WTC11 (cell line): ENCODE results near the gene CDC37L1. TPM values are rescaled to one million over a fixed set of nuclear protein-coding genes. Genes with fewer than 3 reads are reported as not detected.

Source experiments
- AR ChIP-seq: fragments of 250-450 bp; sonication (Bioruptor Pico); IDR thresholded peaks from 2 replicates; pipeline ENCODE4 v1.9.0; 2021; ENCODE audit warnings: mild to moderate bottlenecking
- ATF1 ChIP-seq: sonication (generic); formaldehyde crosslinking; IDR thresholded peaks from 2 replicates; pipeline ENCODE4 v1.8.1; 2023; ENCODE audit warnings: mild to moderate bottlenecking, moderate library complexity, missing genetic modification reagents
- ETV6 ChIP-seq: sonication (generic); formaldehyde crosslinking; IDR thresholded peaks from 2 replicates; pipeline ENCODE4 v1.8.1; 2022; ENCODE audit warnings: mild to moderate bottlenecking, missing genetic modification reagents
- FOXK1 ChIP-seq: sonication (generic); formaldehyde crosslinking; IDR thresholded peaks from 2 replicates; pipeline ENCODE4 v1.8.0; 2022; ENCODE audit warnings: mild to moderate bottlenecking, moderate library complexity, missing genetic modification reagents
- FOXP1 ChIP-seq: sonication (generic); formaldehyde crosslinking; IDR thresholded peaks from 2 replicates; pipeline ENCODE4 v1.8.0; 2022; ENCODE audit warnings: missing genetic modification reagents, mild to moderate bottlenecking, moderate library complexity, borderline replicate concordance
- GABPB1 ChIP-seq: sonication (generic); formaldehyde crosslinking; IDR thresholded peaks from 2 replicates; pipeline ENCODE4 v1.8.1; 2023; ENCODE audit warnings: mild to moderate bottlenecking, missing genetic modification reagents
- HMGA2 ChIP-seq: fragments of 250-450 bp; sonication (Bioruptor Pico); IDR thresholded peaks from 2 replicates; pipeline ENCODE4 v1.4.0; 2021; ENCODE audit warnings: mild to moderate bottlenecking, moderate library complexity
- HMGXB4 ChIP-seq: sonication (generic); formaldehyde crosslinking; IDR thresholded peaks from 2 replicates; pipeline ENCODE4 v1.8.1; 2023; ENCODE audit warnings: mild to moderate bottlenecking, moderate library complexity, missing genetic modification reagents
- IRF2 ChIP-seq: sonication (generic); formaldehyde crosslinking; IDR thresholded peaks from 2 replicates; pipeline ENCODE4 v1.8.0; 2022; ENCODE audit warnings: low read depth, missing genetic modification reagents, borderline replicate concordance
- MAX ChIP-seq: sonication (generic); formaldehyde crosslinking; IDR thresholded peaks from 2 replicates; pipeline ENCODE4 v1.8.0; 2022; ENCODE audit warnings: mild to moderate bottlenecking, missing genetic modification reagents
- MYBL2 ChIP-seq: sonication (generic); formaldehyde crosslinking; IDR thresholded peaks from 2 replicates; pipeline ENCODE4 v1.8.1; 2023; ENCODE audit warnings: mild to moderate bottlenecking, moderate library complexity, missing genetic modification reagents
- SP1 ChIP-seq: sonication (generic); formaldehyde crosslinking; conservative IDR thresholded peaks from 2 replicates; pipeline ENCODE4 v1.8.1; 2022; ENCODE audit warnings: missing genetic modification reagents
- TEAD4 ChIP-seq: sonication (generic); formaldehyde crosslinking; IDR thresholded peaks from 2 replicates; pipeline ENCODE4 v1.8.0; 2022; ENCODE audit warnings: mild to moderate bottlenecking, missing genetic modification reagents
- USF2 ChIP-seq: sonication (generic); formaldehyde crosslinking; IDR thresholded peaks from 2 replicates; pipeline ENCODE4 v1.8.1; 2023; ENCODE audit warnings: mild to moderate bottlenecking, missing genetic modification reagents, moderate library complexity
- ZNF281 ChIP-seq: sonication (generic); formaldehyde crosslinking; IDR thresholded peaks from 2 replicates; pipeline ENCODE4 v1.8.0; 2023; ENCODE audit warnings: mild to moderate bottlenecking, missing genetic modification reagents
- ZNF512 ChIP-seq: sonication (generic); formaldehyde crosslinking; IDR thresholded peaks from 2 replicates; pipeline ENCODE4 v1.8.1; 2022; ENCODE audit warnings: missing genetic modification reagents, borderline replicate concordance
- total RNA-seq: library from RNA; stranded (reverse); gene quantifications from 3 replicates; pipeline ENCODE4 v1.2.3, GENCODE V29; 2021

CDC37L1 gene
- total RNA-seq, 1 experiment from 2014 or later, result 20.1 TPM

GRCh38 chr9:4679268-4680172 is at the start of gene CDC37L1 (continued):
- TF ChIP-seq HMGXB4 (CRISPR knock-in tag) (peak; percentile 92; the same call in 1 of the 2 replicates), GABPB1 (CRISPR knock-in tag) (peak; percentile 87), IRF2 (CRISPR knock-in tag) (no peak), MAX (CRISPR knock-in tag) (peak; percentile 82; the same call in 1 of the 2 replicates), ZNF512 (CRISPR knock-in tag) (no peak; the same call in 1 of the 2 replicates), AR (CRISPR knock-in tag) (0 out of 2 replicates have a peak, but pooled peaks have one; percentile 64), TEAD4 (CRISPR knock-in tag) (peak; percentile 67), ZNF281 (CRISPR knock-in tag) (peak; percentile 72; the same call in 1 of the 2 replicates), FOXK1 (CRISPR knock-in tag) (peak; percentile 91), MYBL2 (CRISPR knock-in tag) (peak; percentile 90), USF2 (CRISPR knock-in tag) (no peak), HMGA2 (no peak), ETV6 (CRISPR knock-in tag) (peak; percentile 81; the same call in 1 of the 2 replicates), ATF1 (peak; percentile 73; the same call in 1 of the 2 replicates), FOXP1 (CRISPR knock-in tag) (peak; percentile 93), SP1 (CRISPR knock-in tag) (peak; percentile 93)
